Esophagus squamous epithelium (tissue), 5 donors: ENCODE data around the gene OR5B2. TPM values are rescaled to one million over a fixed set of nuclear protein-coding genes. Genes with fewer than 3 reads are reported as not detected.

Source experiments
- DNase-seq: peaks from one replicate; lab custom pipeline; 2025; lab: John Stamatoyannopoulos, UW
- H3K27ac ChIP-seq, 4 donors: fragments of 200-600 bp; sonication (generic); one replicate each; pipeline ENCODE4 v1.5.1; 2016 to 2019; ENCODE audit warnings: mild to moderate bottlenecking in 1 of 4
- H3K27me3 ChIP-seq, 4 donors: fragments of 200-600 bp; sonication (generic); 1 replicate in 3 of 4; 2 replicates in 1 of 4; pipeline versions ENCODE4 v1.5.1 to v1.6.0; 2017 to 2021; ENCODE audit warnings: antibody characterized with exemption in 1 of 4
- H3K36me3 ChIP-seq, 3 donors: fragments of 200-600 bp; sonication (generic); one replicate each; pipeline ENCODE4 v1.5.1; 2016 to 2019
- H3K4me1 ChIP-seq, 3 donors: fragments of 200-600 bp; sonication (generic); one replicate each; pipeline ENCODE4 v1.5.1; 2017 to 2019
- H3K4me3 ChIP-seq, 4 donors: fragments of 200-600 bp; sonication (generic); 1 replicate in 3 of 4; 2 replicates in 1 of 4; pipeline ENCODE4 v1.5.1; 2016 to 2019; ENCODE audit warnings: mild to moderate bottlenecking in 2 of 4, moderate library complexity in 1 of 4
- H3K9me3 ChIP-seq, 3 donors: fragments of 200-600 bp; sonication (generic); one replicate each; pipeline ENCODE4 v1.5.1; 2016 to 2019
- POLR2A ChIP-seq, 4 donors: fragments of 450-650 bp; IDR thresholded peaks; one replicate each; pipeline ENCODE4 v1.6.1; 2017; ENCODE audit warnings: antibody characterized with exemption in 4 of 4, mild to moderate bottlenecking in 4 of 4, moderate library complexity in 3 of 4
- WGBS, 2 donors: methylation state at CpG; one replicate each; pipeline ENCODE4 v1.1.5; 2018; 5-methylcytosine and 5-hydroxymethylcytosine counted together
- intact Hi-C: fragments of 100-400 bp; cut with DNase I; formaldehyde crosslinking; loops from one replicate; pipeline ENCODE4 v1.15.0; 2022
- total RNA-seq, 4 donors: library from RNA; depleted of rRNA; stranded (reverse); fragments of >200 nt; gene quantifications; one replicate each; pipeline ENCODE4 v1.1.0, GENCODE V29; 2016
- TF ChIP-seq, protein P1 (sequence below), 6 experiments: fragments of 450-650 bp in 4 of 6; fragments of 200-600 bp in 2 of 6; sonication (generic) in 2 of 6; IDR thresholded peaks; one replicate each; pipeline ENCODE4 v1.5.1; 2016 to 2019; ENCODE audit warnings: antibody characterized with exemption in 6 of 6, mild to moderate bottlenecking in 4 of 6, moderate library complexity in 4 of 6
- donor health status: DM: yes; HTN: yes; CAD: no.

Gene OR5B2
- total RNA-seq, 4 donors from 2014 or later = not detected

DNA sequence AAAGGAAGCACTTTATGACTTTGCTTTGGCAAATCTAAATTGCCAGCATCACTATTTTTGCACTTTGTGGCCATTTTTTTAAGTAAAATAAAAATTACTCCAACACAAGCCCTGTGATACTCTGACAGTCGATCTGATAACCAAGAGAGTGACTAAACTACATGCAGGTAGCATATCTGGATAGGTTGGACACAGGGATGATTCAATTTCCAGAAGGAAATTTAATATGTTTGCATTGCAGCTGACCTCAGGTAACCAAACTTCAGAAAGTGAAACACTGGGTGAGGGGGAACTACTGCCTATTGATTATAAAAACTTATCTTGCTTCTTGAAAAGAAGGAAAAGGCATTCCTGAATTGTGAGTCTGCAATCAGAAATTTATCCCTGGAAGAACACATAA, 35.2 kb downstream of the OR5B2 start:
- TF ChIP-seq, protein P1, sequence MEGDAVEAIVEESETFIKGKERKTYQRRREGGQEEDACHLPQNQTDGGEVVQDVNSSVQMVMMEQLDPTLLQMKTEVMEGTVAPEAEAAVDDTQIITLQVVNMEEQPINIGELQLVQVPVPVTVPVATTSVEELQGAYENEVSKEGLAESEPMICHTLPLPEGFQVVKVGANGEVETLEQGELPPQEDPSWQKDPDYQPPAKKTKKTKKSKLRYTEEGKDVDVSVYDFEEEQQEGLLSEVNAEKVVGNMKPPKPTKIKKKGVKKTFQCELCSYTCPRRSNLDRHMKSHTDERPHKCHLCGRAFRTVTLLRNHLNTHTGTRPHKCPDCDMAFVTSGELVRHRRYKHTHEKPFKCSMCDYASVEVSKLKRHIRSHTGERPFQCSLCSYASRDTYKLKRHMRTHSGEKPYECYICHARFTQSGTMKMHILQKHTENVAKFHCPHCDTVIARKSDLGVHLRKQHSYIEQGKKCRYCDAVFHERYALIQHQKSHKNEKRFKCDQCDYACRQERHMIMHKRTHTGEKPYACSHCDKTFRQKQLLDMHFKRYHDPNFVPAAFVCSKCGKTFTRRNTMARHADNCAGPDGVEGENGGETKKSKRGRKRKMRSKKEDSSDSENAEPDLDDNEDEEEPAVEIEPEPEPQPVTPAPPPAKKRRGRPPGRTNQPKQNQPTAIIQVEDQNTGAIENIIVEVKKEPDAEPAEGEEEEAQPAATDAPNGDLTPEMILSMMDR (IDR thresholded peaks at IDR 0.05) = no peak
- TF ChIP-seq POLR2A (IDR thresholded peaks at IDR 0.05) = no peak
- intact Hi-C loops = no loop called here
- no peak for DNase-seq
- Histone ChIP-seq H3K4me3 (no peak overlapping the region), H3K36me3 (no peaks in the 10 kb centered on the region), H3K9me3 (peaks cover 0 to 6% (median 0%) of the 10 kb centered on the region in 3 donors), H3K27me3 (no peaks in the 10 kb centered on the region), H3K27ac (no peak overlapping the region), H3K4me1 (no peaks in the 10 kb centered on the region)
- WGBS, 2 donors = 26 to 31% methylated on average over 1 of the region's 1 CpG

DNA sequence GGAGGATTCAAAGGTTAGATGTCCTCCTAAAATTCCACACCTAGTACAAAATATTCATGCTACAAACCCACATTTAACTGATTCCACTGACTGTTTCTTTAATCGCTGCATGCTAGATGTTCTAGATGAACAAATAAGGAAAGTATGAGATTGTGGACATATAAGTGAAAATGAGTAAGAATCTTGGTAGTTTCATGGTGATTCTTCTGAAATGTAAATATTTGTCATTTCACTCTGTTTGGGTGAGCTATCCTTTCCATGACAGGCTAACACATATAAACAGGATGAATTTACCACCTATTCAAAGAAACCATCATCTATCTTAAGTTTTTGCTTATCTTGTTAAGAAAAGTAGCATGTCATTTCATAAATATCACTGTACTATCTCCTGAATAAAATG, 36.0 kb downstream of the OR5B2 start:
- intact Hi-C loops = no loop called here
- Histone ChIP-seq H3K4me3 (no peak overlapping the region), H3K27me3 (no peaks in the 10 kb centered on the region), H3K4me1 (no peaks in the 10 kb centered on the region), H3K27ac (no peak overlapping the region), H3K9me3 (peaks cover 0 to 6% (median 0%) of the 10 kb centered on the region in 3 donors), H3K36me3 (no peaks in the 10 kb centered on the region)
- no peak for DNase-seq
- TF ChIP-seq, protein P1 (IDR thresholded peaks at IDR 0.05) = no peak
- no peak for TF ChIP-seq POLR2A (IDR thresholded peaks at IDR 0.05)
- 56 to 82% methylated on average over 1 of the region's 1 CpG for WGBS, 2 donors

DNA sequence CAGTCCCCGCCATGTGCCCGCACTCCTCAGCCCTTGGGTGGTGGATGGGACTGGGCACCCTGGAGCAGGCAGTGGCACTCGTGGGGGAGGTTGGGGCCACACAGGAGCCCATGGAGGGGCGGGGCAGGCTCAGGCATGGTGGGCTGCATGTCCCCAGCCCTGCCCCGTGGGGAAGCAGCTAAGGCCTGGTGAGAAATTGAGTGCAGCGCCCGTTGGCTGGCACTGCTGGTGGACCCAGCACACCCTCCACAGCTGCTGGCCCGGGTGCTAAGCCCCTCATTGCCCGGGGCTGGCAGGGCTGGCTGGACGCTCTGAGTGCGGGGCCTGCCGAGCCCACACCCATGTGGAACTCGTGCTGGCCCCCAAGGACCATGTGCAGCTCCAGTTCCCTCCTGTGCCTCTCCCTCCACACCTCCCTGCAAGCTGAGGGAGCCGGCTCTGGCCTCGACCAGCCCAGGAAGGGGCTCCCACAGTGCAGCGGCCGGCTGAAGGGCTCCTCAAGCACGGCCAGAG, 37.3 kb downstream of the OR5B2 start:
- H3K27ac ChIP-seq = no peak overlapping the region
- H3K4me1 ChIP-seq = no peaks in the 10 kb centered on the region
- TF ChIP-seq, protein P1 (IDR thresholded peaks at IDR 0.05) = no peak
- TF ChIP-seq POLR2A (IDR thresholded peaks at IDR 0.05) = no peak
- intact Hi-C loops = no loop called here
- H3K9me3 ChIP-seq = peaks cover 0 to 6% (median 0%) of the 10 kb centered on the region in 3 donors
- H3K4me3 ChIP-seq = no peak overlapping the region
- WGBS, 2 donors = 73 to 74% methylated on average over 4 to 10 of the region's 18 CpGs
- H3K36me3 ChIP-seq = no peaks in the 10 kb centered on the region
- no peaks in the 10 kb centered on the region for H3K27me3 ChIP-seq
- no peak for DNase-seq

Other genes with a start within 250 kb of the OR5B2 start
- under 1 TPM in 1 of 4 donors, not detected in 3; 0.19 TPM for gene OR9Q2, start 239.1 kb downstream of the OR5B2 start, total RNA-seq
- gene OR1S2, start 224.0 kb downstream of the OR5B2 start, total RNA-seq = not detected
- gene OR1S1, start 215.4 kb downstream of the OR5B2 start, total RNA-seq = not detected
- gene OR10Q1, start 199.2 kb downstream of the OR5B2 start, total RNA-seq = not detected
- not detected for gene OR10W1, start 159.9 kb downstream of the OR5B2 start, total RNA-seq
- not detected for gene OR5B17, start 69.1 kb downstream of the OR5B2 start, total RNA-seq
- not detected for gene OR5B3, start 21.2 kb downstream of the OR5B2 start, total RNA-seq
- gene OR5B12, start 14.1 kb upstream of the OR5B2 start, total RNA-seq = not detected
- gene OR5B21, start 80.0 kb upstream of the OR5B2 start, total RNA-seq = not detected
- 10 to 100 TPM in 1 of 4 donors, 1 to 10 TPM in 3; 1.7 to 12.4 (median 4.4) TPM for gene LPXN, start 147.7 kb upstream of the OR5B2 start, total RNA-seq
- 10 to 100 TPM; 26.6 to 48.6 (median 40.5) TPM for gene ZFP91, start 150.9 kb upstream of the OR5B2 start, total RNA-seq
- 1 to 10 TPM in 2 of 4 donors, under 1 TPM in 2; 0.53 to 3.2 (median 1.2) TPM for gene CNTF, start 194.5 kb upstream of the OR5B2 start, total RNA-seq